GM13977 (cell line): ENCODE measurements around the gene CHRND.

Source experiments
- DNase-seq: peaks from one replicate; pipeline ENCODE4 v3.0.0; 2012; ENCODE audit warnings: low spot score
- CTCF ChIP-seq: IDR thresholded peaks from 2 replicates; pipeline ENCODE4 v1.5.1; 2012; ENCODE audit warnings: mild to moderate bottlenecking, control low read depth; ENCODE audit not compliant: insufficient read depth; ENCODE audit errors: extremely low read depth, missing control alignments
- in situ Hi-C: fragments of 300-500 bp; cut with MboI; formaldehyde crosslinking; loops from one replicate; pipeline ENCODE4 v1.12.0; 2022; ENCODE audit warnings: low sequenced_read_pairs, low pct_unique_long_range_greater_than_20kb, mixed read lengths, inconsistent platforms; ENCODE audit not compliant: unreplicated experiment

Gene CHRND

GRCh38 chr2:232543491-232543890, 17.5 kb downstream of the CHRND start:
- in situ Hi-C loops = no loop called here
- TF ChIP-seq CTCF = no peak
- no peak for DNase-seq

GRCh38 chr2:232543928-232544631, 18.1 kb downstream of the CHRND start:
- DNase-seq = no peak
- TF ChIP-seq CTCF = no peak
- in situ Hi-C loops = no loop called here

GRCh38 chr2:232544674-232545073, 18.7 kb downstream of the CHRND start:
- in situ Hi-C loops = no loop called here

DNA sequence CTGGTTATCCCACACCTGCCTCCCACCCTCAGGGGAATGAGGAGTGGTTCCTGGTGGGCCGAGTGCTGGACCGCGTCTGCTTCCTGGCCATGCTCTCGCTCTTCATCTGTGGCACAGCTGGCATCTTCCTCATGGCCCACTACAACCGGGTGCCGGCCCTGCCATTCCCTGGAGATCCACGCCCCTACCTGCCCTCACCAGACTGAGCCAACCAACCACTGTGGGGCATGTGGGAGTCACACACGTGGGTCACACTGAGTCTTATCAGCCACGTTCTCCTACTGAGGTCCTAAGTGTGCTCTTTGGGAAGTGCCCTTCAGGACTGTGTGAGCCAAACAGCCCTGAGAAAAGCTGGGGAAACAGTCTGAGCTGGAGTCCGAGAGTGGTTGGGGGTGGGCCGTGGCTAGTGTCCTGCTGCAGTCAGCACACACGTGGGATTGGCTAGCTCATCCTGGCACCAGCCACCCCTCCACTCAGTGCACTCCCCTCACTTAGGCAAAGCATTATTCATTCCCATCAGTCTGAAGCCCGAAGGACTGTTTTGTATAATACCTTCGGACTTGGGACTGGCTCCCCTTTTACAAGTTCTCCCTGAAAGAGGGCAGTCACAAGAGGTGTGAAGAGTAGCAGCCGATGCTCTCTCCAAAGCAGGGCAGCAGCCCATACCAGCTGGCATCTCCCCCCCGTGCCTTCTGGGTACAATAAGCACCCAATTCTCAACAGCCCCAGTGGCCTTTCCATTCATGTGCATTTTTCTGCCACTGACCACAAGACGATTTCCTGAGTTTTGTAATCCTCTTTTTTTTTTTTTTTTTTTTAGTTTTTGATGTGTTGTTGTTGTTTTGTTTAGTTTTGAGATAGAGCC, 19.8 kb downstream of the CHRND start:
- no peak for DNase-seq
- no peak for TF ChIP-seq CTCF
- in situ Hi-C loops = no loop called here

More at GRCh38 chr2:232544674-232545073, 18.7 kb downstream of the CHRND start:
- no peak for TF ChIP-seq CTCF
- no peak for DNase-seq

GRCh38 chr2:232547991-232548390, 22.0 kb downstream of the CHRND start:
- in situ Hi-C loops = no loop called here
- DNase-seq = no peak
- no peak for TF ChIP-seq CTCF

- no peak for TF ChIP-seq CTCF
- DNase-seq = no peak
- in situ Hi-C loops = no loop called here
These were observed 23.8 kb downstream of the CHRND start for GRCh38 chr2:232549655-232550353.
